SK-N-SH treated with all-trans-retinoic acid at 6 μM for 48 hours (cell line): ENCODE measurements around the gene EPN3.

Source experiments
- RARB ChIP-seq: fragments of 250-450 bp; sonication (Bioruptor Pico); IDR thresholded peaks from 2 replicates; pipeline ENCODE4 v1.8.0; 2021; ENCODE audit warnings: mild to moderate bottlenecking, moderate library complexity
- ZC3H10 ChIP-seq: fragments of 250-450 bp; sonication (Bioruptor Pico); IDR thresholded peaks from 2 replicates; pipeline ENCODE4 v1.5.1; 2021; ENCODE audit warnings: mild to moderate bottlenecking, moderate library complexity
- ZNF565 ChIP-seq: fragments of 450-650 bp; formaldehyde crosslinking; conservative IDR thresholded peaks from 2 replicates; pipeline ENCODE4 v1.5.0; 2020; ENCODE audit warnings: low read depth, mild to moderate bottlenecking, moderate library complexity

- no peak for TF ChIP-seq ZC3H10 (CRISPR knock-in tag)
- TF ChIP-seq RARB (CRISPR knock-in tag), result no peak
- no peak for TF ChIP-seq ZNF565 (CRISPR knock-in tag)
Measured at GRCh38 chr17:50582741-50583140, 50.2 kb downstream of the EPN3 start.
